Measurements from ENCODE around the gene SMAD6. TPM values are rescaled to one million over a fixed set of nuclear protein-coding genes. Genes with fewer than 3 reads are reported as not detected.

Gene SMAD6
- polyA plus RNA-seq, 1 of the 3 experiments (the other 2 are of a cell fraction) = 4.5 TPM

- ChIA-PET CTCF (interaction anchor here (0.6 to 2.2 kb wide), 4 partner anchors 15 to 188 kb away, joined by 3 to 6 read pairs (median 3); no protein-coding TSS in a partner anchor), POLR2A (no interaction called here)
- no peak overlapping the region for H2AFZ ChIP-seq (ENCODE audit: low read depth)
These were observed 39.5 kb upstream of the SMAD6 start for GRCh38 chr15:66662522-66662921.

GRCh38 chr15:66663664-66664063 lies 38.4 kb upstream of the SMAD6 start:
- H3K9me3 ChIP-seq = no peaks in the 10 kb centered on the region
- WGBS (ENCODE audit: low lambda C conversion rate) = 92% methylated on average over 3 of the region's 3 CpGs
- H2AFZ ChIP-seq (ENCODE audit: low read depth) = no peak overlapping the region
- H3K36me3 ChIP-seq (replicated peaks in 1 of 2; ENCODE audit: control insufficient read depth in 1 of 2, insufficient read depth in 2 of 2, low read length in 1 of 2) = no peaks in the 10 kb centered on the region
- POLR2A ChIA-PET = no interaction called here
- H3F3A ChIP-seq (replicated peaks; ENCODE audit: insufficient read depth) = no peaks in the 10 kb centered on the region
- H4K20me1 ChIP-seq (ENCODE audit: insufficient read depth) = no peaks in the 10 kb centered on the region
- H3K4me1 ChIP-seq (ENCODE audit: control insufficient read depth in 1 of 2, insufficient read depth in 2 of 2, low read depth in 1 of 2, low read length in 1 of 2) = no peaks in the 10 kb centered on the region
- H3K9ac ChIP-seq = no peak overlapping the region
- no peaks in the 10 kb centered on the region for H3K27me3 ChIP-seq (ENCODE audit: insufficient read depth)
- no peak overlapping the region for H3K4me2 ChIP-seq
- TF ChIP-seq CTCF (IDR thresholded peaks at IDR 0.05) = no peak
- no peak for TF ChIP-seq EP300 (IDR thresholded peaks at IDR 0.05; ENCODE audit: borderline replicate concordance in 1 of 2, low read depth in 1 of 2, low read length in 1 of 2)
- no peak for TF ChIP-seq USF2 (IDR thresholded peaks at IDR 0.05; ENCODE audit: borderline replicate concordance, low read depth, low read length)
- H3K9me2 ChIP-seq = no peaks in the 10 kb centered on the region
- no peaks in the 10 kb centered on the region for H3K79me2 ChIP-seq (ENCODE audit: insufficient read depth)
- H3K27ac ChIP-seq (ENCODE audit: low read depth in 2 of 2, low read length in 1 of 2) = no peak overlapping the region
- no peak for DNase-seq
- no peak overlapping the region for H3K4me3 ChIP-seq (ENCODE audit: low read depth in 2 of 2, low read length in 1 of 2)
- CTCF ChIA-PET = interaction anchor here (2.2 kb wide), 1 partner anchor 45 kb away, joined by 6 read pairs; no protein-coding TSS in a partner anchor

More at GRCh38 chr15:66662522-66662921, 39.5 kb upstream of the SMAD6 start:
- H3K4me3 ChIP-seq (ENCODE audit: low read depth in 2 of 2, low read length in 1 of 2) = no peak overlapping the region
- DNase-seq = no peak
- no peak for TF ChIP-seq NRF1 (IDR thresholded peaks at IDR 0.05; ENCODE audit: low read depth, low read length)
- no peak for TF ChIP-seq USF1 (IDR thresholded peaks at IDR 0.05; ENCODE audit: borderline replicate concordance, low read depth)
- TF ChIP-seq RXRA (IDR thresholded peaks at IDR 0.05; ENCODE audit: borderline replicate concordance, low read depth) = no peak
- H3K36me3 ChIP-seq (replicated peaks in 1 of 2; ENCODE audit: control insufficient read depth in 1 of 2, insufficient read depth in 2 of 2, low read length in 1 of 2) = no peaks in the 10 kb centered on the region
- no peaks in the 10 kb centered on the region for H3F3A ChIP-seq (replicated peaks; ENCODE audit: insufficient read depth)
- no peak overlapping the region for H3K4me2 ChIP-seq
- no peaks in the 10 kb centered on the region for H3K79me2 ChIP-seq (ENCODE audit: insufficient read depth)
- H3K4me1 ChIP-seq (ENCODE audit: control insufficient read depth in 1 of 2, insufficient read depth in 2 of 2, low read depth in 1 of 2, low read length in 1 of 2) = peaks cover 3 to 4% of the 10 kb centered on the region in 2 experiments; a peak in 2 of 4 replicates
- 87% methylated on average over 4 of the region's 4 CpGs for WGBS (ENCODE audit: low lambda C conversion rate)
- no peaks in the 10 kb centered on the region for H3K9me3 ChIP-seq
- no peaks in the 10 kb centered on the region for H4K20me1 ChIP-seq (ENCODE audit: insufficient read depth)
- H3K27ac ChIP-seq (ENCODE audit: low read depth in 2 of 2, low read length in 1 of 2) = no peak overlapping the region
- no peaks in the 10 kb centered on the region for H3K9me2 ChIP-seq
- no peaks in the 10 kb centered on the region for H3K27me3 ChIP-seq (ENCODE audit: insufficient read depth)
- no peak overlapping the region for H3K9ac ChIP-seq

- no peak for DNase-seq
- no peak overlapping the region for H3K27ac ChIP-seq (ENCODE audit: low read depth in 2 of 2, low read length in 1 of 2)
- no peaks in the 10 kb centered on the region for H3K36me3 ChIP-seq (replicated peaks in 1 of 2; ENCODE audit: control insufficient read depth in 1 of 2, insufficient read depth in 2 of 2, low read length in 1 of 2)
- H3K27me3 ChIP-seq (ENCODE audit: insufficient read depth) = no peaks in the 10 kb centered on the region
- no peak overlapping the region for H3K4me3 ChIP-seq (ENCODE audit: low read depth in 2 of 2, low read length in 1 of 2)
- no peaks in the 10 kb centered on the region for H4K20me1 ChIP-seq (ENCODE audit: insufficient read depth)
- TF ChIP-seq CHD2 (IDR thresholded peaks at IDR 0.05; ENCODE audit: low read length, partially characterized antibody) = no peak
- TF ChIP-seq SIN3A (IDR thresholded peaks at IDR 0.05; ENCODE audit: borderline replicate concordance, low read depth, low read length) = no peak
- TF ChIP-seq FOXJ3 (CRISPR knock-in tag; IDR thresholded peaks at IDR 0.05) = no peak
- H3K4me2 ChIP-seq = no peak overlapping the region
- ChIA-PET POLR2A (no interaction called here), CTCF (no interaction called here)
- no peak overlapping the region for H2AFZ ChIP-seq (ENCODE audit: low read depth)
- H3K4me1 ChIP-seq (ENCODE audit: control insufficient read depth in 1 of 2, insufficient read depth in 2 of 2, low read depth in 1 of 2, low read length in 1 of 2) = no peaks in the 10 kb centered on the region
- H3K79me2 ChIP-seq (ENCODE audit: insufficient read depth) = no peaks in the 10 kb centered on the region
- no peaks in the 10 kb centered on the region for H3F3A ChIP-seq (replicated peaks; ENCODE audit: insufficient read depth)
- H3K9me3 ChIP-seq = no peaks in the 10 kb centered on the region
- H3K9me2 ChIP-seq = no peaks in the 10 kb centered on the region
- WGBS (ENCODE audit: low lambda C conversion rate) = 78% methylated on average over 8 of the region's 9 CpGs
- no peak overlapping the region for H3K9ac ChIP-seq
These were observed 31.9 kb upstream of the SMAD6 start for GRCh38 chr15:66670175-66670574.

All from SK-N-SH (cell line).